HG03460 (cell line): ENCODE results near the gene CTTNBP2NL.

Experiments
- ATAC-seq: cut with Tn5 transposase; IDR thresholded peaks from one replicate; pipeline ENCODE4 v1.9.1; 2021; ENCODE audit not compliant: unreplicated experiment

The CTTNBP2NL gene

GRCh38 chr1:112505400-112505785 is 109.4 kb downstream of the CTTNBP2NL start:
- no peak for ATAC-seq

- ATAC-seq = no peak
Observed at GRCh38 chr1:112505878-112506277, 109.9 kb downstream of the CTTNBP2NL start.

GRCh38 chr1:112506306-112506705 is 110.3 kb downstream of the CTTNBP2NL start:
- ATAC-seq = no peak

DNA sequence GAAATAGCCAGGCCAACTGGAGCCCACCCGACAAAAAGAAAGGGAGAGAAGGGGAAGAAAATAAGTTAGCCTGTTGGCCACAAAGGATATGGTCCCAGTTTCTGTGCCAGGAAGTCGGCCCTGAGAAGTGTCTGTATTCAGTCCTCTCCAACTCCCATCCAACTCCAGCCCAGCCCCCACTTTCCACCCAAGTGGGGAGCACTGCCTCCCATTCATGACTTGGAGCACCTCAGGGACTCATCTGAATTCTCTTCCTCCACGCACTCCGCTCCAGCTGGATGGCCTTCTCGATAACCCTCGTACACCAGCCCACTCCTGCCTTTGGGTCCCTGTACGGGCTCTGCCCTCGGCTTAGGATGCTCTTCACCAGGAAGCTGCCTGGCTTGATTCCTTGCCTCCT is 110.7 kb downstream of the CTTNBP2NL start:
- no peak for ATAC-seq

- no peak for ATAC-seq
Observed at GRCh38 chr1:112507336-112507735, 111.3 kb downstream of the CTTNBP2NL start.

- no peak for ATAC-seq
Observed at GRCh38 chr1:112507921-112508277, 111.9 kb downstream of the CTTNBP2NL start.

GRCh38 chr1:112508278-112509004 is 112.4 kb downstream of the CTTNBP2NL start, which contains the start of gene WNT2B:
TSS of gene WNT2B (plus strand) at chr1:112508965. CDS start at chr1:112509263, 298 bp downstream.
- ATAC-seq = no peak

DNA sequence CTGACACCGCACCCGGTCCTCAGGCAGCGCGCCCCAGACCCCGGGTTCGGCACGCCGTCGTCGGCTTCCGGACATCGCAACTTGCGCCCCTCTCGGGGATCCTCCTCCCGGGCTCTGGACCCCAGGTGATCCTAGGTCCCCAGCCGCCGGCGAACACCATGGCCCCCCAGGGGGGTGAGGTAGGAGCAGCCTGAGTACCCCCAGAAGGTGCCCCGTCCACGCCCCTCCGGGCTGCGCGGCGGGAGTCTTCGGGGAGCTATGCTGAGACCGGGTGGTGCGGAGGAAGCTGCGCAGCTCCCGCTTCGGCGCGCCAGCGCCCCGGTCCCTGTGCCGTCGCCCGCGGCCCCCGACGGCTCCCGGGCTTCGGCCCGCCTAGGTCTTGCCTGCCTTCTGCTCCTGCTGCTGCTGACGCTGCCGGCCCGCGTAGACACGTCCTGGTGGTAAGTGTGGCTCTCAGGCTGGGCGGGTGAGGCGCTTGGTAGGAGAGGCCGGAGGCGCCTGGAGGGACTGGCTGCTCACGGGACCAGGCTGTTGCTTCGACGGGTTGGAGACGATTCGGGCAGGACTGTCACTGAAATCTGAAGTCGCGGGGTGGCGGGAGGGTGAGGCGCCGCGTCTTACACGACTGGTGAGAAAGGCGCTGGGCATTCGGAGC is 113.1 kb downstream of the CTTNBP2NL start:
- no peak for ATAC-seq

- no peak for ATAC-seq
Observed at GRCh38 chr1:112509660-112510178, 113.7 kb downstream of the CTTNBP2NL start.

- no peak for ATAC-seq
Observed at GRCh38 chr1:112510340-112510739, 114.3 kb downstream of the CTTNBP2NL start.
